ENCODE results near the gene C2CD3. TPM values are rescaled to one million over a fixed set of nuclear protein-coding genes. Genes with fewer than 3 reads are reported as not detected.

Gene C2CD3
- total RNA-seq, 1 donor from 2014 or later: 3.7 TPM

DNA sequence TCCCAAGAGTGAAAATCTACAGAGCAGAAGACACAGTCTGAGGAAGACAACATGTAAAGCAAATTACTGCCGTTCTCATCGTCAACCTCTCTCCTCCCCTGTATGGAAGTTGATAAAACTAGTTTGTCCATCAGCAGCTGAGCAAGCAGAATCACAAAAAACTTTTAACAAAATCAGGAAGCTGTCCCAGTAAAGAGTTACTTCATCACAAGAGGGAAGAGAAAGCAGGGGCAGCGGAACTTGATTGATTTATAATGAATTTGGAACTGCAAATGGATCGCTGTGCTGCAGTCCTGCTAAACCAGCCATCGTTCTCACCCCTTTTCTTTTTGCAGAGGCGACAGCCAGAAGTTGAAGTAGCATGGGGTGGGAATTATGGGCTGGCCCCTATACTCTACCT lies 148.3 kb downstream of the C2CD3 start:
- DNase-seq (ENCODE audit: low read depth): no peak
- TF ChIP-seq, protein P1, sequence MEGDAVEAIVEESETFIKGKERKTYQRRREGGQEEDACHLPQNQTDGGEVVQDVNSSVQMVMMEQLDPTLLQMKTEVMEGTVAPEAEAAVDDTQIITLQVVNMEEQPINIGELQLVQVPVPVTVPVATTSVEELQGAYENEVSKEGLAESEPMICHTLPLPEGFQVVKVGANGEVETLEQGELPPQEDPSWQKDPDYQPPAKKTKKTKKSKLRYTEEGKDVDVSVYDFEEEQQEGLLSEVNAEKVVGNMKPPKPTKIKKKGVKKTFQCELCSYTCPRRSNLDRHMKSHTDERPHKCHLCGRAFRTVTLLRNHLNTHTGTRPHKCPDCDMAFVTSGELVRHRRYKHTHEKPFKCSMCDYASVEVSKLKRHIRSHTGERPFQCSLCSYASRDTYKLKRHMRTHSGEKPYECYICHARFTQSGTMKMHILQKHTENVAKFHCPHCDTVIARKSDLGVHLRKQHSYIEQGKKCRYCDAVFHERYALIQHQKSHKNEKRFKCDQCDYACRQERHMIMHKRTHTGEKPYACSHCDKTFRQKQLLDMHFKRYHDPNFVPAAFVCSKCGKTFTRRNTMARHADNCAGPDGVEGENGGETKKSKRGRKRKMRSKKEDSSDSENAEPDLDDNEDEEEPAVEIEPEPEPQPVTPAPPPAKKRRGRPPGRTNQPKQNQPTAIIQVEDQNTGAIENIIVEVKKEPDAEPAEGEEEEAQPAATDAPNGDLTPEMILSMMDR (IDR thresholded peaks at IDR 0.05; ENCODE audit: insufficient read depth, low read length, severe bottlenecking): no peak
- no peak overlapping the region for H3K4me3 ChIP-seq (ENCODE audit: low read depth, low read length)
- H3K36me3 ChIP-seq (ENCODE audit: control insufficient read depth, insufficient read depth, low read length): no peaks in the 10 kb centered on the region
- H3K27me3 ChIP-seq (ENCODE audit: control insufficient read depth, insufficient read depth, low read length): no peaks in the 10 kb centered on the region
- FAIRE-seq: no peak

DNA sequence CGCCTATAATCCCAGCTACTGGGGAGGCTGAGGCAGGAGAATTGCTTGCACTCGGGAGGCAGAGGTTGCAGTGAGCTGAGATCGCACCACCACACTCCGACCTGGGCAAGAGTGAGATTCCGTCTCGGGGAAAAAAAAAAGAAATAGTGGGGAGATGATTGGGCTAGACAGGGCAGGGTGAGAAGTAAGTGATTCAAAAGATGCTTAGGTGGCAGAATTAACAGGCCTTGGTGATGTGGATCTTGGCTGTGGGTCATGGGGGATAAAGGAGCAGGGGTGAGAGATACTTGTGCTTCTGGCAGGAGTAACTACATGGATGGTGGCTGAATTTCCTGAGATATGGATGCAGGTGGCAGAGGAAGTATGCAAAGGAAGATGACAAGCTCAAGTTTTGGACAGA lies 148.8 kb downstream of the C2CD3 start:
- Histone ChIP-seq H3K4me3 (ENCODE audit: low read depth, low read length) (no peak overlapping the region), H3K27me3 (ENCODE audit: control insufficient read depth, insufficient read depth, low read length) (no peaks in the 10 kb centered on the region), H3K36me3 (ENCODE audit: control insufficient read depth, insufficient read depth, low read length) (no peaks in the 10 kb centered on the region)
- FAIRE-seq (no peak), DNase-seq (ENCODE audit: low read depth) (no peak)
- TF ChIP-seq, protein P1 (IDR thresholded peaks at IDR 0.05; ENCODE audit: insufficient read depth, low read length, severe bottlenecking): no peak

DNA sequence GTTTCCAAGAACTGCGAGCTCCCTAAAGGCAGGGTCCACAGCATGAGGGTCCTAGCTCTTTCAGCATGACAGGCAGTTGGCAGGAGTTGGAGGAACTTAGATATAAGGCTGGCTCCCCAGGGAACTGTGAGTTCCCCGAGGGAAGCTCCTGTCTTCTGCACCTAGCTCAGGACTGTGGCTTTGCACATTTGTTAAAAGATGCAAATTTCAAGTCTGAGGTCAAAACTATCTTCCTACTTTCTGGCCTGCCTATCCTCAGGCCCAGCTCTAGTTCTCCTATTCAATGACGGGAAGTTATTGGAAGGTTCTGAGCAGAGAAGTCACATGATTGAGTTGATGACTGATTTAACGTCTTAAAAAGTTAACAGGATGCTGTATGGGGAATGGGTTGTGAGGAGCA lies 150.3 kb downstream of the C2CD3 start:
- DNase-seq (ENCODE audit: low read depth): no peak
- Histone ChIP-seq H3K4me3 (ENCODE audit: low read depth, low read length) (no peak overlapping the region), H3K27me3 (ENCODE audit: control insufficient read depth, insufficient read depth, low read length) (no peaks in the 10 kb centered on the region), H3K36me3 (ENCODE audit: control insufficient read depth, insufficient read depth, low read length) (no peaks in the 10 kb centered on the region)
- TF ChIP-seq, protein P1 (IDR thresholded peaks at IDR 0.05; ENCODE audit: insufficient read depth, low read length, severe bottlenecking): no peak
- FAIRE-seq: no peak

DNA sequence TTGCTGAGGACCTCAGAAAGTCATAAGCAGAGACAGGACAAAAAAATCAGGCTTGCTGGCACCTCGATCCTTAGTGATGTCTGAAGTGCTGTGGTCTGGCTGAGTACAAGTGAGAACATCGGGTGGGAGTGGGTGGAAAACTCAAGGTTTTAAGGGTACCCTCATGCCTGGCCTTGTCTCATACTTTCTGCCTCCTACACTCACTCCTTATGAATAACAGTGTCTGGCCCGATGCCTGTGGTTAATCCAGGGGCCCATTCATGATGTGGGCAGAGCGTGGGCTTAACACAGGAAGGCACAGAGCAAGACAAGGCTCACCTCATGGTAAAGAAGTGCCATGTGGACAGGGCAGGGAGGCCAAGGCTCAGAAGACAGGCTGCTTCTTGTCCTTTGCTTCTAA lies 150.9 kb downstream of the C2CD3 start:
- H3K36me3 ChIP-seq (ENCODE audit: control insufficient read depth, insufficient read depth, low read length): no peaks in the 10 kb centered on the region
- DNase-seq (ENCODE audit: low read depth) (peak; percentile 85), FAIRE-seq (no peak)
- no peak overlapping the region for H3K4me3 ChIP-seq (ENCODE audit: low read depth, low read length)
- H3K27me3 ChIP-seq (ENCODE audit: control insufficient read depth, insufficient read depth, low read length): no peaks in the 10 kb centered on the region
- TF ChIP-seq, protein P1 (IDR thresholded peaks at IDR 0.05; ENCODE audit: insufficient read depth, low read length, severe bottlenecking): no peak

DNA sequence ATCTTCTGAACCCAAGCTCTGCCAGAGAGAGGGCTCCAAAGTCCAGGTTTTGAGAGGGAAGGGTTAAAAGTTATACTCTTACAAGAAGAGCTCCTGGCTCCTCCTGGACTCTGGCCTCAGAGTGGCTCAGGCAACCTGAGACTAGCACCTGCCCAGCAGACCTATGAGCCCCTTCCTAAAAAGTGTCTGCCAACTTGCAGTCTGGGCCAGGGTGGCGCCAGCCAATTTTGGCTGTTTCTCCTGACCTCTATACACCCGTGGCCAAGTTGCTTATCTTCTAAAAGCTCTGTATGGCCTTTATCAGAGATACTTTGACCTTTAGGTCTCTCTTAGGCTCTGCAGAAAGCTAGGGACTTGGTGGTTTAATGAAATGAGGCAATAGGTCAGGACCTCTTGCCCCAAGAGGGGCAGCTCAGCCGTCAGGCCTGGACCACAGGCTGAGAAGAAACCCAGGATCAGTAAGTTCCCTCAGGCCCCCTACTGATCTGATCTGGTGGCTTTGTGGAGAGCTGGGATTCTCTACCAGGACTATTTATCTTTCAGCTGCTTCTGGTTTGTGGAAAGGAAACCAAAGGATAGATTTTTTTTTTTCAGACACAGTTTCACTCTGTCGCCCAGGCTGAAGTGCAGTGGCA lies 151.6 kb downstream of the C2CD3 start:
- DNase-seq (ENCODE audit: low read depth): no peak
- TF ChIP-seq, protein P1 (IDR thresholded peaks at IDR 0.05; ENCODE audit: insufficient read depth, low read length, severe bottlenecking): no peak
- no peak for FAIRE-seq

More for the DNA sequence above, 151.6 kb downstream of the C2CD3 start:
- H3K36me3 ChIP-seq (ENCODE audit: control insufficient read depth, insufficient read depth, low read length): no peaks in the 10 kb centered on the region
- H3K4me3 ChIP-seq (ENCODE audit: low read depth, low read length): no peak overlapping the region
- H3K27me3 ChIP-seq (ENCODE audit: control insufficient read depth, insufficient read depth, low read length): no peaks in the 10 kb centered on the region

Measured in bronchial epithelial cell (primary cell).